ENCODE data around the gene BLOC1S4.

BLOC1S4 gene

GRCh38 chr4:6692806-6693205 is 23.2 kb upstream of the BLOC1S4 start:
- DNase-seq: no peak

- DNase-seq: no peak
Observed at GRCh38 chr4:6693231-6694176, 22.5 kb upstream of the BLOC1S4 start, which contains the start of gene S100P. Gene S100P, plus strand, starts transcription at chr4:6693878. Its CDS starts 55 bp downstream, at chr4:6693933.

- DNase-seq: no peak
Observed at GRCh38 chr4:6694177-6694901, 21.6 kb upstream of the BLOC1S4 start.

- DNase-seq: no peak
Observed at GRCh38 chr4:6695660-6696610, 20.0 kb upstream of the BLOC1S4 start.

- DNase-seq: no peak
Observed at GRCh38 chr4:6696611-6697010, 19.4 kb upstream of the BLOC1S4 start.

- DNase-seq: no peak
Observed at GRCh38 chr4:6697131-6697530, 18.8 kb upstream of the BLOC1S4 start.

GRCh38 chr4:6699388-6699787 is 16.6 kb upstream of the BLOC1S4 start:
- no peak for DNase-seq

- no peak for DNase-seq
Observed at GRCh38 chr4:6699903-6700302, 16.1 kb upstream of the BLOC1S4 start.

GRCh38 chr4:6701371-6701770 is 14.6 kb upstream of the BLOC1S4 start:
- DNase-seq: no peak

GRCh38 chr4:6702761-6703160 is 13.2 kb upstream of the BLOC1S4 start:
- DNase-seq: no peak

- no peak for DNase-seq
Observed at GRCh38 chr4:6703786-6704185, 12.2 kb upstream of the BLOC1S4 start.

- DNase-seq: no peak
Observed at GRCh38 chr4:6705646-6706045, 10.3 kb upstream of the BLOC1S4 start.

- no peak for DNase-seq
Observed at GRCh38 chr4:6706173-6706572, 9.8 kb upstream of the BLOC1S4 start.

GRCh38 chr4:6709230-6710114 is 6.5 kb upstream of the BLOC1S4 start, which contains the start of gene MRFAP1L1:
Gene MRFAP1L1, minus strand, starts transcription at chr4:6709865. Its CDS starts 236 bp downstream, at chr4:6709629.
- DNase-seq: peak; percentile 93

GRCh38 chr4:6710282-6710681 is 5.7 kb upstream of the BLOC1S4 start:
- no peak for DNase-seq

GRCh38 chr4:6710996-6711395 is 5.0 kb upstream of the BLOC1S4 start:
- no peak for DNase-seq

- no peak for DNase-seq
Observed at GRCh38 chr4:6714954-6715353, 1.0 kb upstream of the BLOC1S4 start.

- DNase-seq: no peak
Observed at GRCh38 chr4:6715704-6716017, 313 bp upstream of the BLOC1S4 start.

GRCh38 chr4:6716958-6717655 is 1.1 kb downstream of the BLOC1S4 start:
- DNase-seq: no peak

- DNase-seq: no peak
Observed at GRCh38 chr4:6718932-6719610, 3.1 kb downstream of the BLOC1S4 start.

Data from GDM1 (cell line).